ENCODE results near the gene DPYSL4. TPM values are rescaled to one million over a fixed set of nuclear protein-coding genes. Genes with fewer than 3 reads are reported as not detected.

The DPYSL4 gene
- total RNA-seq, 1 donor from 2014 or later, result 35.2 TPM

- H3K27ac Mint-ChIP-seq (ENCODE audit: unreplicated experiment), result no peak overlapping the region
- H3K27me3 Mint-ChIP-seq (ENCODE audit: low read depth), result no peaks in the 10 kb centered on the region
- no peak for DNase-seq (ENCODE audit: low spot score)
- H3K36me3 Mint-ChIP-seq (ENCODE audit: low read depth), result no peaks in the 10 kb centered on the region
- no peaks in the 10 kb centered on the region for H3K9me3 Mint-ChIP-seq (ENCODE audit: low read depth)
- TF ChIP-seq CTCF (IDR thresholded peaks at IDR 0.05), result no peak
- no peak overlapping the region for H3K4me3 Mint-ChIP-seq (ENCODE audit: unreplicated experiment)
- H3K4me1 Mint-ChIP-seq (ENCODE audit: low read depth), result no peaks in the 10 kb centered on the region
Measured at GRCh38 chr10:132249824-132250375, 63.2 kb downstream of the DPYSL4 start.

- no peaks in the 10 kb centered on the region for H3K9me3 Mint-ChIP-seq (ENCODE audit: low read depth)
- DNase-seq (ENCODE audit: low spot score), result no peak
- H3K4me3 Mint-ChIP-seq (ENCODE audit: unreplicated experiment), result no peak overlapping the region
- no peaks in the 10 kb centered on the region for H3K4me1 Mint-ChIP-seq (ENCODE audit: low read depth)
- H3K27ac Mint-ChIP-seq (ENCODE audit: unreplicated experiment), result no peak overlapping the region
- H3K27me3 Mint-ChIP-seq (ENCODE audit: low read depth), result no peaks in the 10 kb centered on the region
- TF ChIP-seq CTCF (IDR thresholded peaks at IDR 0.05), result no peak
- no peaks in the 10 kb centered on the region for H3K36me3 Mint-ChIP-seq (ENCODE audit: low read depth)
Measured at GRCh38 chr10:132250481-132251475, 64.0 kb downstream of the DPYSL4 start.

DNA sequence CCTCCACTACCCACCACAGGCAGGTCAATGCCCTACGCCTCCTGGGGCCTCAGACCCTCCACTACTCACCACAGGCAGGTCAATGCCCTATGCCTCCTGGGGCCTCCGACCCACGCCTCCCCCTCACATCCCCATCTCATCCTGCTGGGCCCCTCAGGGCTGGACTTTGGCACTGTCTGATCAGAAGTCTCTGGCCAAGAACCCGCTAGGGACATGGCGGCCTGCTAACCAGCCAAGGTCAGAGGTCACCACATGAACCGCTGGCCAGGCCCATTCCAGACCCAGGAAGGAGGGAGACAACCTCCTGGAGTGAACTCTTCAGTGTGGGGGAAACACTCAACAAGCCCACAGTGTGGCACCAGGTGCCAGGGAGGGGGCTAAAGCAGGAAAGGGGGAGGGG, 65.2 kb downstream of the DPYSL4 start:
- TF ChIP-seq CTCF (IDR thresholded peaks at IDR 0.05), result no peak
- Mint-ChIP-seq H3K4me1 (ENCODE audit: low read depth) (no peaks in the 10 kb centered on the region), H3K27me3 (ENCODE audit: low read depth) (no peaks in the 10 kb centered on the region), H3K4me3 (ENCODE audit: unreplicated experiment) (no peak overlapping the region), H3K36me3 (ENCODE audit: low read depth) (no peaks in the 10 kb centered on the region), H3K27ac (ENCODE audit: unreplicated experiment) (no peak overlapping the region), H3K9me3 (ENCODE audit: low read depth) (no peaks in the 10 kb centered on the region)
- no peak for DNase-seq (ENCODE audit: low spot score)

GRCh38 chr10:132252412-132252811, 65.7 kb downstream of the DPYSL4 start:
- no peak for DNase-seq (ENCODE audit: low spot score)
- Mint-ChIP-seq H3K27me3 (ENCODE audit: low read depth) (no peaks in the 10 kb centered on the region), H3K4me1 (ENCODE audit: low read depth) (no peaks in the 10 kb centered on the region), H3K4me3 (ENCODE audit: unreplicated experiment) (no peak overlapping the region), H3K27ac (ENCODE audit: unreplicated experiment) (no peak overlapping the region), H3K36me3 (ENCODE audit: low read depth) (no peaks in the 10 kb centered on the region), H3K9me3 (ENCODE audit: low read depth) (no peaks in the 10 kb centered on the region)
- peak; percentile 27 for TF ChIP-seq CTCF (IDR thresholded peaks at IDR 0.05)

- H3K4me3 Mint-ChIP-seq (ENCODE audit: unreplicated experiment), result no peak overlapping the region
- H3K27me3 Mint-ChIP-seq (ENCODE audit: low read depth), result no peaks in the 10 kb centered on the region
- H3K36me3 Mint-ChIP-seq (ENCODE audit: low read depth), result no peaks in the 10 kb centered on the region
- H3K27ac Mint-ChIP-seq (ENCODE audit: unreplicated experiment), result no peak overlapping the region
- DNase-seq (ENCODE audit: low spot score), result no peak
- no peaks in the 10 kb centered on the region for H3K4me1 Mint-ChIP-seq (ENCODE audit: low read depth)
- TF ChIP-seq CTCF (IDR thresholded peaks at IDR 0.05), result no peak
- no peaks in the 10 kb centered on the region for H3K9me3 Mint-ChIP-seq (ENCODE audit: low read depth)
Measured at GRCh38 chr10:132253092-132253687, 66.4 kb downstream of the DPYSL4 start.
